Calu3 (cell line): ENCODE data around the gene AFAP1. TPM values are rescaled to one million over a fixed set of nuclear protein-coding genes. Genes with fewer than 3 reads are reported as not detected.

Experiments used
- BruUV-seq: library from RNA; stranded (reverse); fragments of 400-500 nt; replicated peaks from 2 replicates; lab custom pipeline; 2021; lab: Mats Ljungman, UMichigan
- CTCF ChIA-PET: fragments of 300-600 bp; sonication (Branson Sonifier 250); formaldehyde crosslinking; loops from one replicate; lab custom pipeline; 2022; ENCODE audit warnings: antibody characterized with exemption; lab: Charles Lee
- DNase-seq: peaks from one replicate; pipeline ENCODE4 v3.0.0; 2022
- H3K27ac Mint-ChIP-seq: one replicate; pipeline ENCODE4 v1.8.0; 2022; ENCODE audit warnings: mixed read lengths; ENCODE audit not compliant: unreplicated experiment
- H3K27me3 Mint-ChIP-seq: one replicate; pipeline ENCODE4 v1.8.0; 2022; ENCODE audit warnings: mixed read lengths; ENCODE audit not compliant: unreplicated experiment
- H3K36me3 Mint-ChIP-seq: one replicate; pipeline ENCODE4 v1.8.0; 2022; ENCODE audit warnings: mild to moderate bottlenecking, moderate library complexity, mixed read lengths; ENCODE audit not compliant: insufficient read depth, unreplicated experiment
- H3K4me1 Mint-ChIP-seq: one replicate; pipeline ENCODE4 v1.8.0; 2022; ENCODE audit warnings: mild to moderate bottlenecking, low read depth, mixed read lengths; ENCODE audit not compliant: unreplicated experiment
- H3K4me3 Mint-ChIP-seq: one replicate; pipeline ENCODE4 v1.8.0; 2022; ENCODE audit warnings: mild to moderate bottlenecking, low read depth, moderate library complexity, mixed read lengths; ENCODE audit not compliant: unreplicated experiment
- H3K9me3 Mint-ChIP-seq: one replicate; pipeline ENCODE4 v1.8.0; 2022; ENCODE audit warnings: low read depth, mixed read lengths; ENCODE audit not compliant: unreplicated experiment
- intact Hi-C: fragments of 100-400 bp; cut with micrococcal nuclease; formaldehyde crosslinking; loops from one replicate; pipeline ENCODE4 v1.10.0; 2022; ENCODE audit not compliant: unreplicated experiment
- total RNA-seq: library from RNA; stranded (reverse); gene quantifications from 2 replicates; pipeline ENCODE4 v1.2.3, GENCODE V29; 2022
- TF ChIP-seq, protein P1 (sequence below): fragments of 200-600 bp; IDR thresholded peaks from one replicate; pipeline ENCODE4 v1.8.0; 2022; ENCODE audit warnings: antibody characterized with exemption; ENCODE audit not compliant: unreplicated experiment

Gene AFAP1
- total RNA-seq, 1 experiment from 2014 or later: 40.1 TPM

DNA sequence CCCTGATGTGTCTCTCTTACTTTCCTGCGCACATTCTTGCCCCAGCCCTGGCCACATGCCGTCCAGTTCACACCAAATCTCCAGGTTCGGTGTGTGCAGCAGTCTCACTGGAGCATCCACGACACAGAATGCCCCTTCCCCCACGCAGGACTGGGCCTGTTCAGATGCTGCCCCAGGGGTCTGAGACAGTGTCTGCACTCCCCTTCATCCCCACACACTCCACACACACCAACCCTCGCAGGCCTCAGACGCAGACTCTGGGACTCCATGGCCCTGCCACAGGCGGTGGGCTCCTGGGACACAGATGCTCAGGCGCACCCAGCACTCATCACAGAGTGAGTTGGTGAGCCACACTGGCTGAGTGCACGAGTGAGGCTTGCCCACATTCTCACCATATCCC lies 83.9 kb downstream of the AFAP1 start:
- H3K36me3 Mint-ChIP-seq: peaks cover 6% of the 10 kb centered on the region
- H3K27me3 Mint-ChIP-seq: no peaks in the 10 kb centered on the region
- peaks cover 10% of the 10 kb centered on the region for H3K4me1 Mint-ChIP-seq
- TF ChIP-seq, protein P1, sequence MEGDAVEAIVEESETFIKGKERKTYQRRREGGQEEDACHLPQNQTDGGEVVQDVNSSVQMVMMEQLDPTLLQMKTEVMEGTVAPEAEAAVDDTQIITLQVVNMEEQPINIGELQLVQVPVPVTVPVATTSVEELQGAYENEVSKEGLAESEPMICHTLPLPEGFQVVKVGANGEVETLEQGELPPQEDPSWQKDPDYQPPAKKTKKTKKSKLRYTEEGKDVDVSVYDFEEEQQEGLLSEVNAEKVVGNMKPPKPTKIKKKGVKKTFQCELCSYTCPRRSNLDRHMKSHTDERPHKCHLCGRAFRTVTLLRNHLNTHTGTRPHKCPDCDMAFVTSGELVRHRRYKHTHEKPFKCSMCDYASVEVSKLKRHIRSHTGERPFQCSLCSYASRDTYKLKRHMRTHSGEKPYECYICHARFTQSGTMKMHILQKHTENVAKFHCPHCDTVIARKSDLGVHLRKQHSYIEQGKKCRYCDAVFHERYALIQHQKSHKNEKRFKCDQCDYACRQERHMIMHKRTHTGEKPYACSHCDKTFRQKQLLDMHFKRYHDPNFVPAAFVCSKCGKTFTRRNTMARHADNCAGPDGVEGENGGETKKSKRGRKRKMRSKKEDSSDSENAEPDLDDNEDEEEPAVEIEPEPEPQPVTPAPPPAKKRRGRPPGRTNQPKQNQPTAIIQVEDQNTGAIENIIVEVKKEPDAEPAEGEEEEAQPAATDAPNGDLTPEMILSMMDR: no peak
- DNase-seq: no peak
- H3K9me3 Mint-ChIP-seq: no peaks in the 10 kb centered on the region
- CTCF ChIA-PET: no interaction called here
- no TSS peak for BruUV-seq
- no peak overlapping the region for H3K4me3 Mint-ChIP-seq
- H3K27ac Mint-ChIP-seq: no peak overlapping the region
- intact Hi-C loops: no loop called here

DNA sequence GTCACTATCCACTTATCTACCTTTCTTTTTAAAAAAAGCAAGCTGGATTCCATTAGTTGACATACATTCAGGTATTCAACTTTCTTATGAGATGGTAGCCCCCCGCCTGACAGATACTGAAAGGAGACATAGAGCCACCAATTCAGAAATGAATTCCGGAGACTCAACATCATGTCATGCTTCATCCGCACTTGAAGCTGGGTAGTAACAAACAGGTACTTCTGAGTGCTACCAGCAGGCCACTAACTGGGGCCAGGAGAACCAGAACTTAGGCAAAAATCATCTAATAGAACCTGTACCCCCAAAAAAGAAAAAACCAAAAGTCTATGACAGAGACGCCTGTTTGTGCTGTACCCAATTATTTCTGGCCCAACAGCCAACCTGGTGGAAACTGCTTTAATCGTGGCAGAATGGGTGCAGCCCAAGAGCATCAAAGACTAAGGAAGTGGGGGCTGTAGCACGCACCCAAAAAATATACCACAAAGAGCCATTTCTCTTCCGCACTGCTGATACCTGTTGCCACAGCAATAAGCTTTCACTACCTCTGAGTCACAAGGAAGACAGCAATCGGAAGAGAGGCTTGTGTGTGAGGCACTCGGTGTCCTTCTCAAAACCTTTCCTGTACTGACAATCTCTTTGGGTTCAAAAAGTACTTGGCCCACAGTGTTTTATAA lies 84.8 kb downstream of the AFAP1 start:
- Mint-ChIP-seq H3K9me3 (no peaks in the 10 kb centered on the region), H3K36me3 (peaks cover 4% of the 10 kb centered on the region), H3K27ac (no peak overlapping the region), H3K4me3 (no peak overlapping the region), H3K27me3 (no peaks in the 10 kb centered on the region), H3K4me1 (peaks cover 10% of the 10 kb centered on the region)
- no TSS peak for BruUV-seq
- CTCF ChIA-PET: no interaction called here
- DNase-seq: no peak
- intact Hi-C loops: no loop called here
- TF ChIP-seq, protein P1: no peak

DNA sequence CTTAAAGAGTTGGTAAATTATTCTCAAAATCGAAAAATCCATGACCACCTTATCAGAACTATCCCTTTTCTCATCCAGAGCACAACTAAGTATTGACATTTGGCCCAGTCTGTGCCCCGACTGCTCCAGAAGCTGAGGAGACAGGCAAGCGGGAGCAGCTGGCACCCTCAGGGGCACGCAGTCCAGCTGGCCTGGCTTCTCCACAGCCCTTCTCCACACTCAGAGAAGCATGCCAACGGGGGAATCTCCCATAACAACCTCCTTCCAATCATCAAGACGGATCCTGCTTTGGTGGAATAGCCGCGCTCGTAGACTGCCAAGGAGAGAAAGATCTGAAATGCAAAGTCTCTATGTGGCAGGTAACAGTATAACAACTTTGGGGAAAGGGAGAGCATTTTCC lies 85.4 kb downstream of the AFAP1 start:
- TF ChIP-seq, protein P1: no peak
- no peak for DNase-seq
- Mint-ChIP-seq H3K36me3 (peaks cover 4% of the 10 kb centered on the region), H3K27ac (no peak overlapping the region), H3K4me3 (no peak overlapping the region), H3K4me1 (peaks cover 10% of the 10 kb centered on the region), H3K9me3 (no peaks in the 10 kb centered on the region), H3K27me3 (no peaks in the 10 kb centered on the region)
- intact Hi-C loops: no loop called here
- BruUV-seq: TSS peak; percentile 17
- CTCF ChIA-PET: no interaction called here

DNA sequence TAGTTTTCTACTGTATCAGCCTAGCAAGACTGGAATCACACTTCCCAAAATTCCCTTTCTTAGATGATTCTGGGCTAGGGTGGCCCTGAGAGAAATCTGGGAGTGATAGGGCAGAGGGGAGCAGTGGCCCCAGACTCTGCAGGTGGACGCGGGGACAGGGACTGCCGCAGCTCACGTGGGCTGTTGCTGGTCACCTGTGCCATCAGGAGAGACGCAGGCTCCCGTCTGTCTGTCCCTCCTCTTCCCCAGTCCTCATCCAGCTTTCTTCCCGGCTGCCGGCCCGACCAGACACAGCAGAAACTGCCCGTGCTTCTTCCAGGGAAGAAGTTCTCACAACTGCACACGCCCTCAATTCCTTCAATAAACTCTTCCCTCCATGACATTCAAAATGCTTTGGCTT lies 86.4 kb downstream of the AFAP1 start:
- Mint-ChIP-seq H3K4me1 (peaks cover 10% of the 10 kb centered on the region), H3K9me3 (no peaks in the 10 kb centered on the region), H3K4me3 (no peak overlapping the region), H3K27ac (peak overlapping the region; percentile 71), H3K36me3 (peaks cover 9% of the 10 kb centered on the region), H3K27me3 (no peaks in the 10 kb centered on the region)
- BruUV-seq: no TSS peak
- TF ChIP-seq, protein P1: no peak
- intact Hi-C loops: no loop called here
- CTCF ChIA-PET: no interaction called here
- DNase-seq: no peak
